Endothelial cell of umbilical vein (primary cell): Measurements from ENCODE around the gene PCDH11Y. TPM values are rescaled to one million over a fixed set of nuclear protein-coding genes. Genes with fewer than 3 reads are reported as not detected.
"Not testable (repeated sequence)": the region's sequence is repeated elsewhere in the genome, so short reads cannot be mapped to it uniquely, and the experiment has no call there.

Experiments
- BruUV-seq: library from RNA; stranded (reverse); fragments of 400-500 nt; replicated peaks from 2 replicates; lab custom pipeline; 2021; lab: Mats Ljungman, UMichigan
- CTCF ChIA-PET: fragments of 300-600, 350-600 bp; sonication (Branson Sonifier 250); formaldehyde crosslinking; loops from one replicate; lab custom pipeline; 2021; ENCODE audit warnings: antibody characterized with exemption, inconsistent platforms; lab: Charles Lee
- POLR2A ChIA-PET: fragments of 300-600, 350-600 bp; sonication (Branson Sonifier 250); formaldehyde crosslinking; loops from one replicate; lab custom pipeline; 2021; ENCODE audit warnings: antibody characterized with exemption, inconsistent platforms; lab: Charles Lee
- DNase-seq: peaks from one replicate; pipeline ENCODE4 v3.0.0-alpha.2; 2011; ENCODE audit warnings: low read depth, low spot score
- FAIRE-seq: peaks from 2 replicates; lab custom pipeline; 2011; peaks lifted over from hg19 to GRCh38; lab: Jason Lieb, UNC
- H2AFZ ChIP-seq: 2 replicates; pipeline ENCODE4 v1.6.0; 2012; ENCODE audit warnings: low read depth, low read length, control low read depth, inconsistent platforms
- H3K27ac ChIP-seq: 2 replicates; pipeline ENCODE4 v1.5.1; 2011; ENCODE audit warnings: low read depth, mild to moderate bottlenecking, control low read depth, low read length, moderate library complexity; ENCODE audit not compliant: insufficient read depth
- H3K27me3 ChIP-seq, 2 experiments: 2 replicates each; pipeline versions ENCODE4 v1.6.0 to v1.6.1; 2011; ENCODE audit warnings: low read length in 2 of 2, mixed read lengths in 1 of 2; ENCODE audit not compliant: control insufficient read depth in 2 of 2, insufficient read depth in 2 of 2
- H3K36me3 ChIP-seq, 2 experiments: 2 replicates in 1 of 2; 3 replicates in 1 of 2; pipeline ENCODE4 v1.5.1; 2011; ENCODE audit warnings: low read length in 2 of 2, mild to moderate bottlenecking in 1 of 2, moderate library complexity in 1 of 2; ENCODE audit not compliant: control insufficient read depth in 2 of 2, insufficient read depth in 2 of 2; ENCODE audit errors: extremely low read depth in 1 of 2
- H3K4me1 ChIP-seq: 3 replicates; pipeline ENCODE4 v1.5.1; 2011; ENCODE audit warnings: mild to moderate bottlenecking, low read length; ENCODE audit not compliant: control insufficient read depth, insufficient read depth; ENCODE audit errors: extremely low read depth
- H3K4me2 ChIP-seq: 2 replicates; pipeline ENCODE4 v1.6.1; 2011; ENCODE audit warnings: low read length, control low read depth, mixed read lengths; ENCODE audit not compliant: insufficient read depth
- H3K4me3 ChIP-seq, 3 experiments: fragments of 200-600 bp in 1 of 3; sonication (generic), shearing (Covaris generic) in 1 of 3; replicated peaks in 1 of 3; 2 replicates each; pipeline ENCODE4 v1.5.1; 2011 to 2016; ENCODE audit warnings: control low read depth in 3 of 3, low read length in 3 of 3, mild to moderate bottlenecking in 2 of 3, inconsistent platforms in 1 of 3, low read depth in 1 of 3, moderate library complexity in 1 of 3; ENCODE audit not compliant: insufficient read depth in 1 of 3
- H3K79me2 ChIP-seq: 2 replicates; pipeline ENCODE4 v1.6.0; 2012; ENCODE audit warnings: low read length, inconsistent platforms; ENCODE audit not compliant: control insufficient read depth, insufficient read depth
- H3K9ac ChIP-seq: replicated peaks from 2 replicates; pipeline ENCODE3; 2011; ENCODE audit warnings: low read length, control low read depth; ENCODE audit not compliant: insufficient read depth; ENCODE audit errors: extremely low read depth
- H3K9me1 ChIP-seq: replicated peaks from 3 replicates; pipeline ENCODE4 v1.6.0; 2011; ENCODE audit warnings: mild to moderate bottlenecking, low read length; ENCODE audit not compliant: control insufficient read depth, insufficient read depth; ENCODE audit errors: extremely low read depth
- H3K9me3 ChIP-seq: replicated peaks from 2 replicates; pipeline ENCODE4 v1.5.1; 2012; ENCODE audit warnings: low read length, inconsistent platforms; ENCODE audit not compliant: control insufficient read depth, insufficient read depth
- H4K20me1 ChIP-seq: replicated peaks from 2 replicates; pipeline ENCODE3; 2011; ENCODE audit warnings: mild to moderate bottlenecking, low read length; ENCODE audit not compliant: control insufficient read depth, insufficient read depth; ENCODE audit errors: extremely low read depth
- dilution Hi-C: fragments of 300-500 bp; cut with MboI; formaldehyde crosslinking; loops from one replicate; pipeline ENCODE4 v1.15.0; 2019; ENCODE audit warnings: low sequenced_read_pairs; ENCODE audit not compliant: extremely low pct_ligation_motif_present
- intact Hi-C: fragments of 100-400 bp; cut with micrococcal nuclease; formaldehyde crosslinking; loops from one replicate; pipeline ENCODE4 v1.10.0; 2022
- polyA plus RNA-seq, 4 experiments: library from polyadenylated mRNA; depleted of rRNA in 3 of 4; stranded (reverse) in 3 of 4; unstranded in 1 of 4; fragments of >200 nt; gene quantifications; 2 replicates each; pipeline versions ENCODE4 v1.2.1 to v1.2.3, GENCODE V29; 2011 to 2012; ENCODE audit warnings: missing spikeins in 1 of 4
- total RNA-seq: library from RNA; stranded (reverse); gene quantifications from 2 replicates; pipeline ENCODE4 v1.2.3, GENCODE V29; 2021

PCDH11Y gene
- total and polyA plus RNA-seq, 2 donors (not counting 3 experiments of a cell fraction or from before 2014, with no cell fraction given): not detected

GRCh38 chrY:5543705-5544104 lies 543.6 kb downstream of the PCDH11Y start:
- POLR2A ChIA-PET, H3K9ac ChIP-seq, H3K27ac ChIP-seq, BruUV-seq, H4K20me1 ChIP-seq, intact Hi-C loops, H3K9me3 ChIP-seq, FAIRE-seq, H3K9me1 ChIP-seq, CTCF ChIA-PET, DNase-seq, H3K4me2 ChIP-seq, dilution Hi-C loops, H2AFZ ChIP-seq, H3K36me3 ChIP-seq, H3K79me2 ChIP-seq, H3K27me3 ChIP-seq, H3K4me1 ChIP-seq, H3K4me3 ChIP-seq: not testable (repeated sequence)

DNA sequence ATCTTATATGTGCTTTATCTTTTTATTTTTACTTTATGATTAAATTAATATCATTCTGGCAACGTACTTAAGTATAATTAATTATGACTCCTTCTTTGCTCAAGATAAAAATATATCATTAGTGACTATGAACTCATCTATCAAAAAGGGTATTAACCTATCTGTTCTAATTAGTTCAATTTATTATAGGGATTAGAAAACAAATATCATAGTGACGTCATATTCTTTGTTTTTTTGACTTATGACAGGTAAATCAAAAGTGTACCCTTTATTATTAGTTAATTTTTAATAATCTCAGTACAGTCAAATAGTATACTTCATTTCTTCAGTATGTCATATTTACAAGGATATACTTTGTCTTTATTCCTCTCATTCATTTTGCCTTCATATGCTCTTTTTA lies 638.5 kb downstream of the PCDH11Y start:
- H3K27me3 ChIP-seq, CTCF ChIA-PET, H3K36me3 ChIP-seq, DNase-seq, FAIRE-seq, POLR2A ChIA-PET, H3K79me2 ChIP-seq, H3K4me1 ChIP-seq, H4K20me1 ChIP-seq, H3K9ac ChIP-seq, H2AFZ ChIP-seq, H3K4me3 ChIP-seq, H3K9me3 ChIP-seq, BruUV-seq, H3K9me1 ChIP-seq, H3K27ac ChIP-seq, H3K4me2 ChIP-seq, intact Hi-C loops, dilution Hi-C loops: not testable (repeated sequence)

DNA sequence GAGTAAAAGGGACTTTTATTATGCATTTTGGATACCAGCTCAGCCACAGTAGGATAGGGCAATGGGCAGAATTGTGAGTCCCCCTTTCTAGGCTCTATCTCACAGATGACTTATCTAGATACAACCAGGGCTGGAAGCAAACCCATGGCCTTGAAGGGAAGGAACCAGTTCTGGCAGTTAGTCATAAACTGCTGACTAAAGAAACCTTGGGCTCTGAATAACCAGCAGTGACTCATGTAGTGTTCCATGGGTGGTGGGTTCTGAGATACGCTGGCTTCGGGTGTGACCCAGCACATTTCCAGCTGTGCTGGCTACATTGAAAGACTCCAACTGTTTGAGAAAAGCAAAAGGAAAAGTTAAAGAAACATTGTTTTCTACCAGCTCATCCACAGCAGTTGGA lies 679.2 kb downstream of the PCDH11Y start:
- H3K4me3 ChIP-seq, H2AFZ ChIP-seq, H3K27me3 ChIP-seq, H3K9me1 ChIP-seq, POLR2A ChIA-PET, H3K4me1 ChIP-seq, FAIRE-seq, H3K9ac ChIP-seq, H3K27ac ChIP-seq, H3K4me2 ChIP-seq, H3K79me2 ChIP-seq, dilution Hi-C loops, DNase-seq, BruUV-seq, H3K9me3 ChIP-seq, H4K20me1 ChIP-seq, H3K36me3 ChIP-seq, intact Hi-C loops, CTCF ChIA-PET: not testable (repeated sequence)

GRCh38 chrY:5708727-5709126 lies 708.6 kb downstream of the PCDH11Y start:
- CTCF ChIA-PET, H2AFZ ChIP-seq, POLR2A ChIA-PET, H3K9me1 ChIP-seq, H4K20me1 ChIP-seq, BruUV-seq, H3K79me2 ChIP-seq, dilution Hi-C loops, H3K27me3 ChIP-seq, H3K9ac ChIP-seq, FAIRE-seq, H3K4me2 ChIP-seq, DNase-seq, intact Hi-C loops, H3K36me3 ChIP-seq, H3K4me1 ChIP-seq, H3K27ac ChIP-seq, H3K9me3 ChIP-seq, H3K4me3 ChIP-seq: not testable (repeated sequence)
